Measurements from ENCODE around the gene VRK3. TPM values are rescaled to one million over a fixed set of nuclear protein-coding genes. Genes with fewer than 3 reads are reported as not detected.
"Not testable (repeated sequence)": the region's sequence is repeated elsewhere in the genome, so short reads cannot be mapped to it uniquely, and the experiment has no call there.

VRK3 gene
- polyA plus RNA-seq (2013, experiment 1 of 2; ENCODE audit: insufficient read length): 26.9 TPM
- 27.6 TPM for polyA plus RNA-seq (2013, experiment 2 of 2; ENCODE audit: insufficient read length)

DNA sequence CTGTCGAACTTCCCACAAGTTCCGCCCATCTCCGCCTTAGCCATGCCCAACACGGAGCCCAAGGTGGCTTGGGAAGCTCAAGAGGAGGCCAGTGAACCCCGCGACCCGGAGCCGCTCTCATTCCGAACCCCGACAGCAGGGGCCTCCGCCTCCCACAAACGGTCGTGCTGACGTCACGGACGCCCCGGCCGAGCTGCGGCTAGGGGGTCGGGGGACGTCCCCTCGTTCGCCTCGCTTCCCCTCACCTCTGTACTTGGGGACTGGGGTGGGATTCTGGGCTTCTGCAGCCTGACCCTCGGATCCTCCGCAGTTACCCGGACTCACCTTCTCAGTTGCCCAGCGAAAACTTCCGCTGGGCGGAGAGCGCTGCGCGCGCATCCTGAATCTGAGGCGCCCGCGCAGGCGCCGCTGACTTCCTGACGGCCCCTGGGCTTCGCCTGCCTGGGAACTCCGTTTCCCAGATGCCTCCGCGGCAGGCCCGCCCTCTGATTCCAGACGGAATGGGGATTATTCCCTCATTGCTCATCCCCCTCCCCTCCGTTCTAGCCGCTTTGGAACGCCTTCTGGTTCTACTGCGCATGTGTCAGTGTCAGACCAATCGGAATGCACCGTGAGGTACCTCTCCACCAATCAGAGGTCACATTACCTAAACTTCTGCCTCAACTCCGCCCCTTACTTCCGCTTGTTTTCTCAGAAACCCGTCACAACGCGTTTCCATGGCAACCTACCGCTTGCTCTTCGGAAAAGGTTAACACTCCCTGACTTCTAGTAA, at the start of gene VRK3:
Gene VRK3, minus strand, starts transcription at position 351 of the 772 bp plus-strand sequence. CDS start 9,210 bp downstream, outside the sequence.
- peak; percentile 100 for DNase-seq

- DNase-seq: not testable (repeated sequence)
These were observed 43.2 kb upstream of the VRK3 start for GRCh38 chr19:50068382-50068781.

DNA sequence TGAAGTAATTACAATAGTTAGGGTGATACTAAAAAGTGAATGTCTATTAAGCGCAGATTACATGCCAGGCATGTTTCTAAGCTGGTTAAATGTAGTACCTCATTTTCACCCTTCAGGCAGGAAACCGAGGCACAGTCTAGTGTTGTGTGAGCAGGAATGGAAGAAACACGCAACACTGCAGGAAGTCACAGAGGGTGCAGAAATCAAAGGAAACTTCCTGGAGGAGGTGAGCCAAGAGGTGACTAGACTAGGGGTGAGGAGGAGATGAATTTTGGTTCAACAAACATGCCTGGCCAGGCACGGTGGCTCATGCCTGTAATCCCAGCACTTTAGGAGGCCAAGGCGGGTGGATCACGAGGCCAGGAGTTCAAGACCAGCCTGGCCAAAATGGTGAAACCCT, 42.4 kb upstream of the VRK3 start:
- no peak for DNase-seq

- no peak for DNase-seq
These were observed 40.8 kb upstream of the VRK3 start for GRCh38 chr19:50065938-50066337.

GRCh38 chr19:50061650-50062049, 36.5 kb upstream of the VRK3 start:
- no peak for DNase-seq

DNA sequence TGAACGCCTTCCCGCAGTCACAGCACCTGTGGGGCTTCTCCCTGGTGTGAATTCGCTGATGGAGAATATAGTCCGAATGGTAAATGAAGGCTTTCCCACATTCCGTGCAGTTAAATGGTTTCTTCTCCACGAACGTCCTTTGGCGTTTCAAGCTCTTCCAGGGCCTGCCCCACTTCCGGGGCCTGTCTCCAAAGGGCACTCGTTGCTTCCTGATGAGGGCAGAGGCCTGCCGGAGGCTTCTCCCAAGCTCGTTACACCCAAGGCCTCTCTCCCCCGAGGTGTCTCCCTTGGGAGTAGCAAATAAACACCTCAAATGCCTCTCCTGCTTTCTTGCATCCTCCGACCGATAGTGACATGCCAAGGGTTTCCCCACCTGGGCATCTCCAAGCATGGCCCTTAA, 34.9 kb upstream of the VRK3 start:
- no peak for DNase-seq

- DNase-seq: no peak
These were observed 33.9 kb upstream of the VRK3 start for GRCh38 chr19:50059045-50059444.

GRCh38 chr19:50058425-50058824, 33.3 kb upstream of the VRK3 start:
- no peak for DNase-seq

DNA sequence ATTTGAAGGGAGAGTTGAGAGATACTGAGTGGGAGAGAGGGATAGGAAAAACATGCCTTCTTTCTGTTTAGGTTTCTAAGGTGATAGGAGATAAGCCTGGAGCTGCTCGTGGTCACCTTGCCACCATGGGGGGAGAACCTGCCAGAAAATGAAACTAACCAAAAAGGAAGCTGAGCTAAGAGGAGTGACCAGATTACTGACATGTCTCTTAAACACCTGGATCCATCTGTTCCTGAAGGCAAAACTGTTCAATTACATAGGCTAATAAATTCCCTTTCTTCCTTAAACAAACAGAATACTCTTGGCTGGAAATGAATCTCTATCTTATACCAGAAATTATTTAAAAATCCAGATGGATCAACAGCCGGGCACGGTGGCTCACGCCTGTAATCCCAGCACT, 27.9 kb upstream of the VRK3 start:
- no peak for DNase-seq

- no peak for DNase-seq
These were observed 26.8 kb upstream of the VRK3 start for GRCh38 chr19:50051964-50052363.

GRCh38 chr19:50051228-50051895, 26.2 kb upstream of the VRK3 start:
- not testable (repeated sequence) for DNase-seq

GRCh38 chr19:50050406-50051227, 25.4 kb upstream of the VRK3 start:
- peak; percentile 54 for DNase-seq

DNA sequence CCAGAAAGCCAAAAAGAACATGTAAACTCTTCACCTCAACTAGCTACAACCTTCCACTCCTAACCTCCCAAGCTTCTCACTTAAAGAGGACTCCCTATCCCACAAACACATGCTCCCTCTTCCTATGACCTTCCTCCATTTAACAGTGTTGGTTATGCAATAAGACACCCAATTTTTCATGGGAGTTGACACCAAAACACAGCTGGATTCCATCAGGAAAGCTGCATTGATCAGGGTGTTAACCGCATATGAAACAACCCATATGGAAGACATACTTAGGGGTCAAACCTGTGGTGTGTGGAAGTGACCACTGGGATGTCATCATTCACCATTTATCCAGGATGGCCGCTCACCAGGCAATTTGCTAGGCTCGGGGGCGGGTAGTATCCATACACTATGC, 22.5 kb upstream of the VRK3 start:
- DNase-seq: peak; percentile 13

DNA sequence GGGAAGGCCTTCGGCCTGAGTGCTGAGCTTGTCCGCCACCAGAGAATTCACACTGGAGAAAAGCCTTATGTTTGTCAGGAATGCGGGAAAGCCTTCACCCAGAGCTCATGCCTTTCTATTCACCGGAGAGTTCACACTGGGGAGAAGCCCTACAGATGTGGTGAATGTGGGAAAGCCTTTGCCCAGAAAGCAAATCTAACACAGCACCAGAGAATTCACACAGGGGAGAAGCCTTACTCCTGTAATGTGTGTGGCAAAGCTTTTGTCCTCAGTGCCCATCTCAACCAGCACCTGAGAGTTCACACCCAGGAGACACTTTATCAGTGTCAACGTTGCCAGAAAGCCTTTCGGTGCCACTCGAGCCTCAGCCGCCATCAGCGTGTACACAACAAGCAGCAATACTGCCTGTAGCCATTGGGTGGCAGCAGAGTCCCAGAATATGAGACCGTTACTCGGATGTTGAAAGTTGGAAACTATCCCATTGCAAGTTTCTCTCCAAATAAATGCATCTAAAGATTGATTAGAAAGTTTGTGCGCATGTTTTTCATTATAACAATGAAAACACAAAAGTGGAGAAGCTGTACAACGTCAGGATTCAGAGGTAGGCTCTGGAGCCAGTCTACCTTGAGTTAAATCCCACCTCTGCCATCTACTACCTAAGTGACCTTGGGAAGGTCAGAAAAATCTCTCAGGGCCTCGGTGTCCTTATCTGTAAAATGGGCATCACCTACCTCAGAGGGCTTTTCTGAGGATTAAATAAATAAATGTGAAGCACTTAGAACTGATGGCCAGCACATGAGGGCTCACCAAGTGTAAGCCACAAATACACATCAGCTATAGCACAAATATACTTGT, 21.7 kb upstream of the VRK3 start:
- peak; percentile 6 for DNase-seq

GRCh38 chr19:50044922-50045321, 19.8 kb upstream of the VRK3 start:
- DNase-seq: no peak

GRCh38 chr19:50043967-50044366, 18.8 kb upstream of the VRK3 start:
- DNase-seq: no peak

DNA sequence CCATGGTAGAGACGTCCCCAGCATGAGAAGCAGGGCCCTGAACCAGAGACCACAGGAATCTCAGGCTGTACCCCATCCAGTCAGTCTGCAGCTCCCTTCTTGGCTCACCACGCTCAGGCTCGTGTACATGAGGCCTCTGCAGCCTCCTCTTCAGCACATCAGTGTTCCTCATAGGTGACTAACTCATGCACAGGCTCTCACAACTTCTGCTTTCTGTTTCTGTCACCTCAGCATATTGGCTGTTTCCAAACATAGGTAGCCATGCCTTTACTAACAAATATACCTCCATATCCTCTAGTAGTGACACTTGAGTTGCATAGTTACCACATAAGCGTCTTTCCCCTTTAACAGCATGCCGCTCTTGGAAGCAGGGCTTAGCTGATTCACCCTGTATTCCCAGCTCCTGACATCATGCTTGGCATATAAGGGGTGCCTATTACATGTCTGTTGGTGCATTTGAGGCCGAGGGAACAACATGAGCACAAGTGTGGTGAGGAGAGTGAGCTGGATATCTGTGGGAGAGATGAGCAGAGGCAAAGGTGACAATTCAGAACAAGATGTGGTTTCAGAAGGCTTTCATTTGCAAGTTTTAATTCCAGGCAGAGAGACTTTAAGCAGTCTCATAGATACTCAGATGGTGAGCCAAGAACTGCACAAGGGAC, 17.3 kb upstream of the VRK3 start:
- no peak for DNase-seq

DNA sequence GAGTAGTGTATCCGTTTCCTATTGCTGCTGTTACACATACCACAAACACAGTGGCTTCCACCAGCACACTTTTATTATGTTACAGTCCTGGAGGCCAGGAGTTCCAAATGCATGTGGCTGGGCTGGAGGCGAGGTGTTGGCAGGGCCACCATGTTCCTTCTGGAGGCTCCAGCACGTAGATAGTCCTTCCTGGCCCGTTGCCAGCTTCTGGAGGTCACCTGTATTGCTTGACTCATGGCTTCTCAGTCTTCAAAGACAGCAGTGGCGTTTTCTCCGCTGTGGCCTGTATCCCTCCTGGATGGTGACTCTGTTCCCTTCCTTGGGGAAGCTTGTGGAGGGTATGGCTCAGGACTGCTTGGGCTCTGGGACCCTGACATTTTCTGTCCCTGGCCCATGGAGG, 15.8 kb upstream of the VRK3 start:
- no peak for DNase-seq

DNA sequence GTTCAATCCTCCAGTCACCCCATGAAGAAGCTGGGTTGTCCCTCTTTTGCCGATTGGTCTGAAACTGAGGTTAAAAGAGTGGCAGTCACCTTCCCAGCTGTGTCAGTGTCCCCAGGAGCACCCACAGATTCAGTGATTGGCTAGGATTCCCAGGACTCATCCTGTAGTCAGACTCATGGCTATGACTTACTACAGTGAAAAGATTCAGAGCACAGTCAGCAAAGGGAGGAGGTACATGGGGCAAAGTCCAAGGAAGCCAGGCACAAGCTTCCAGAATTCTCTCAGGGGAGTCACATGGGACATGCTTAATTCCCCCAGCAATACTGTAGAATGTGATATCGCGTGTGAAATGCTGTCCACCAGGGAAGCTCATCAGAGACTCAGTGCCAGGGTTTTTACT, 14.8 kb upstream of the VRK3 start:
- no peak for DNase-seq

- no peak for DNase-seq
These were observed 11.7 kb upstream of the VRK3 start for GRCh38 chr19:50036908-50037307.

DNA sequence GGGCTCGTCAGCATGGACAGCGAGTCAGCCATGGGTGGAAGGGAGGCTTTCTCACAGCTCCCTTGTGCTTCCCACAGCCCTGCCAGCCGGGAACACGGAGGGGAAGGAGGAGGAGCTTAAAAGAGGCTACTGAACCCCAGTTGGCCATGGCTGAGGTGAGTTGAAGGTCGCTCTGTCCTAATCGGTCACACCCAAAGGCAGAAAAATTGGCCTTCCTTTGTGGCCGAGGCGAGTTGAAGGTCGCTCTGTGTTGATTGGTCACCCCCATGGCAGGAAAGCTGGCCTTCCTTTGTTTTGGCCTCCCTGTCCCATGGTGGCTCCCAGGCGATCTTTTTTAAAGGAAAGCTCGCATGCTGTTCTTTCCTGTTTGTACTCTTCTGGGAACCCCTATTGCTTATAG, 5.8 kb upstream of the VRK3 start:
- no peak for DNase-seq

GRCh38 chr19:50030225-50030624, 5.1 kb upstream of the VRK3 start:
- no peak for DNase-seq
